HUES48 (cell line): ENCODE results near the gene TMEM255B.

Source experiments
- H3K27ac ChIP-seq: one replicate; pipeline ENCODE4 v1.7.0; 2013; ENCODE audit warnings: low read depth, low read length, inconsistent platforms
- H3K27me3 ChIP-seq: 2 replicates; pipeline ENCODE4 v1.6.1; 2013; ENCODE audit warnings: mild to moderate bottlenecking, low read length; ENCODE audit not compliant: control insufficient read depth, insufficient read depth
- H3K36me3 ChIP-seq: 2 replicates; pipeline ENCODE4 v1.6.1; 2013; ENCODE audit warnings: low read length; ENCODE audit not compliant: control insufficient read depth, insufficient read depth
- H3K4me1 ChIP-seq: 2 replicates; pipeline ENCODE4 v1.6.1; 2013; ENCODE audit warnings: mild to moderate bottlenecking, low read length; ENCODE audit not compliant: control insufficient read depth, insufficient read depth
- H3K4me3 ChIP-seq: 2 replicates; pipeline ENCODE4 v1.5.1; 2013; ENCODE audit warnings: mild to moderate bottlenecking, low read depth, low read length
- H3K9ac ChIP-seq: 2 replicates; pipeline ENCODE4 v1.6.1; 2013; ENCODE audit warnings: mild to moderate bottlenecking, low read depth, low read length, moderate library complexity
- H3K9me3 ChIP-seq: 2 replicates; pipeline ENCODE4 v1.6.1; 2013; ENCODE audit warnings: low read length; ENCODE audit not compliant: control insufficient read depth, insufficient read depth

TMEM255B gene

DNA sequence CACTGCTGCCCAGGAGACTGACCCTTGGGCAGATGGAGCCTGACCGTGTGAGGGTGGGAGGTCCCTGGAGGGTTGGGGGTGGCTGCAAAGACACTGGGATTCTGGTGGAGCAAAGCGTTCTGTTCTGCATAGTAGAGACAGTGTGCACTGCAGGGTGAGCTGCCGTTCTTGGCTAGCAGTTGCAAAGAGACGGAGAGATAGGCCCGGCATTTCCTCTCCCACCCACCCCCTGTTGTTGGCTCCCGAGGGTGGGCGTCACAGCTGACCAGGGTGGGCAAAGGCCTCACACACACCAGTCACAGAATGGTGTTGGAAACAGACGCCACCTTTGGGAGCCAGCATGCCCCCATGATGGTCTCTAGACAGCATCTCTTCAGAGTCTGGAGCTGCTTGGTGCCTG, 11.4 kb downstream of the TMEM255B start:
- Histone ChIP-seq H3K36me3 (no peaks in the 10 kb centered on the region), H3K27ac (no peak overlapping the region), H3K4me3 (no peak overlapping the region)

DNA sequence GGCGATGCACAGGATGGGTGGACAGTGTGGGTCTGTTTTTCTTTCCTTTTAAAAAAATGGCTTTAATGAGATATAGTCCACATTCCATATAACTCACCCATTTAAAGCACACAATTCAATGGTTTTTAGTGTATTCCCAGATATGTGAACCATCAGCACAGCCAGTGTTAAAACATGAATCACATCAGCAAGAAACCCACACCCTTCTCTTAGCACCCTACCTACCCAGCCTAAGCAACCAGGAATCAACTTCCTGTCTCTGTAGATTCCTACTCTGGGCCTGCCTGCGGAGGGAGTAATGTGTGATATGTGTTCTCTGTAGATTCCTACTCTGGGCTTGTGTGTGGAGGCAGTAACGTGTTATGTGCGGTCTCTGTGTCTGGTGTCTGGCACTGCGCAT, 11.9 kb downstream of the TMEM255B start:
- no peaks in the 10 kb centered on the region for H3K36me3 ChIP-seq
- H3K4me3 ChIP-seq: no peak overlapping the region
- no peaks in the 10 kb centered on the region for H3K27me3 ChIP-seq
- no peaks in the 10 kb centered on the region for H3K4me1 ChIP-seq
- no peak overlapping the region for H3K27ac ChIP-seq
- no peaks in the 10 kb centered on the region for H3K9me3 ChIP-seq
- H3K9ac ChIP-seq: no peak overlapping the region

More for the DNA sequence above, 11.4 kb downstream of the TMEM255B start:
- no peak overlapping the region for H3K9ac ChIP-seq
- no peaks in the 10 kb centered on the region for H3K9me3 ChIP-seq
- H3K27me3 ChIP-seq: no peaks in the 10 kb centered on the region
- peaks cover 4% of the 10 kb centered on the region; the same call in 1 of the 2 replicates for H3K4me1 ChIP-seq

DNA sequence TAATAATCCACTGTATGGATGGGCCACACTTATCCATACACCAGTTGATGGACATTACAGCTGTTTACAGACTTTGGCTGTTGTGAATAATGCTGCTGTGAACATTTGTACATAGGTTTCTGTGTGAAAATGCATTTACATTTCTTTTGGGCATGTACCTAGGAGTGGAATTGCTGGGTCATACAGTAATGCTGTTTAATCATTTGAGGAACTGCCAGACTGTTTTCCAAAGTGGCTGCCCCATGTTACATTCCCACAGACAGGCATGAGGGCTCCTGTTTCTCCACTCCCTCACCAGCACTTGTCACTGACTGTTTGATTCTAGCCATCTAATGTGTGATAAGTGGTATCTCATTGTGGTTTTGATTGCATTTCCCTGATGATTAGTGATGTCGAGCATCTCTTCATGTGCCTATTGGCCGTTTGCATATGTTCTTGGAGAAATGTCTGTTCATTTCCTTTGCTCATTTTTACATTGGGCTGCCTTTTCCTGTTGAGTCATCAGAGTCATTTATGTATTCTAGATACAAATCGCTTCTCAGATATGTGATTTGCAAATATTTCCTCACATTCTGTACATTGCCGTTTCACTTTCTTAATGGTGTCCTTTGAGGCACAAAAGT, 12.8 kb downstream of the TMEM255B start:
- no peaks in the 10 kb centered on the region for H3K4me1 ChIP-seq
- H3K4me3 ChIP-seq: no peak overlapping the region
- no peaks in the 10 kb centered on the region for H3K36me3 ChIP-seq
- no peak overlapping the region for H3K9ac ChIP-seq
- H3K27me3 ChIP-seq: no peaks in the 10 kb centered on the region
- no peak overlapping the region for H3K27ac ChIP-seq
- no peaks in the 10 kb centered on the region for H3K9me3 ChIP-seq

DNA sequence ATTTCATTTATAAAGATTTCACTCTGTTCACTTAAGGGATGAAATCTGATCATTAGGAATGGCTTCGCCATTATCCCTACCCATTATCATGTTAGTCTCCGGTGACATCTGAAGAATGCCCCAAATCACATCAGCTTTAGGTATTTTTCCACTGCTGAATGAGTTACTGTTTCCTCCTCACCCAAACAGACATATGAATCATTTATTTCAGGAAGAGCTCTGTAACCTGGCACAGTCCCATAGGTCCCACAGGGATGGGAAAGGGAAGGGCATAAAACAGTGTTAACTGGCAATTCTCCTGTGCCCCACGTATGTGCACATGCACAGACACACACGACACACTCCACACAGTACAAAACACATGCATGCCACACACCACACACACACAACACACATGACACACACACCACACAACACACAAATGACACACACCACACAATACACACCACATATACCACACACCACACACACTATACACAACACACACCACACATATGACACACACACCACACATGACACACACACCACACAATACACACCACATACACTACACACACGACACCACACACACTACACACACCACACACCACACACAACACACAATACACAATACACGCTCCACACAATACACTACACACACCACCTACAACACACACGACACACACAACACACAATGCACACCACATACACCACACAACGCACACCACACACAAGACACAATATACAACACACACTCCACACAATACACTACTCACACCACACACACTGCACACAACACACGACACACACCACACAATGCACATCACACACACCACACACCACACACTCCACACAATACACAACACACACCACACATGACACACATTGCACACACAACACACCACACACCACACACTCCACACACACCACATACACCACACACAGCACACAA, 15.4 kb downstream of the TMEM255B start:
- no peaks in the 10 kb centered on the region for H3K27me3 ChIP-seq
- no peaks in the 10 kb centered on the region for H3K9me3 ChIP-seq
- no peaks in the 10 kb centered on the region for H3K4me1 ChIP-seq

DNA sequence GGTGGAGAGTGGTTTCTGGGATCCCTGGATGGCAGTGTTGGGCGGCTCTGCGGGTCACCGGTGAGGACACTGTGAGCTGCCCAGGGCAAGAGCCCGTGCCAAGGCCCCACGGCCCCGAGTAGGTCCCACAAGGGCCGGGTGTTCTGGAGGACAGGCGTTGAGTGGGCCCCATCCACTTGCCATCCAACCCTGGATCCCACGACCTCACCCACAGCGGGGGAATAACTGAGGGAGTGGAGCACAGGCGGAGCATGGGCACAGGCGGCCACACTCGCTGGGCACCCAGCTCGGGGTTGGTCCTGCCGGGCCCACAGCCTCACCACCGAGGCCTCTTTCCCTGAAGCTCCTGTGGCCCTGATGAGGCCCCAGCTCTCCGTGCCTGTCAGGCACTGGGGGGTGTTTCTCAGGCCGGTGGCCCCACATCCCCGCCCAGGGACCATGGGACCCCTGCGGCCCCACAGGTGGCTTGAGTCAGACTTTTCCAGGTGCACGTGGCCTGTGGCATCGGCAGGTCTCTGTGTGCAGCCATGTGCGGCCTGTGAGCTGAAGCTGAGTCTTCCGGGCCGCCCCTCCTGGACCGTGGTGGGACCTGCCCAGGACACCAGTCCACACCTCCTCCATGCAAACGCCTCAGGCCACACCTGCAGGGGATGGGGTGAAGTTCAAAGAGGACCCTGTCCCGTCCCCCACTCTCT, 16.6 kb downstream of the TMEM255B start:
- H3K27ac ChIP-seq: no peak overlapping the region
- H3K9me3 ChIP-seq: no peaks in the 10 kb centered on the region
- H3K27me3 ChIP-seq: no peaks in the 10 kb centered on the region
- no peak overlapping the region for H3K4me3 ChIP-seq
- H3K4me1 ChIP-seq: no peaks in the 10 kb centered on the region
- H3K36me3 ChIP-seq: no peaks in the 10 kb centered on the region
- no peak overlapping the region for H3K9ac ChIP-seq

More for the DNA sequence above, 15.4 kb downstream of the TMEM255B start:
- no peak overlapping the region for H3K4me3 ChIP-seq
- H3K36me3 ChIP-seq: no peaks in the 10 kb centered on the region
- no peak overlapping the region for H3K9ac ChIP-seq
- H3K27ac ChIP-seq: no peak overlapping the region

DNA sequence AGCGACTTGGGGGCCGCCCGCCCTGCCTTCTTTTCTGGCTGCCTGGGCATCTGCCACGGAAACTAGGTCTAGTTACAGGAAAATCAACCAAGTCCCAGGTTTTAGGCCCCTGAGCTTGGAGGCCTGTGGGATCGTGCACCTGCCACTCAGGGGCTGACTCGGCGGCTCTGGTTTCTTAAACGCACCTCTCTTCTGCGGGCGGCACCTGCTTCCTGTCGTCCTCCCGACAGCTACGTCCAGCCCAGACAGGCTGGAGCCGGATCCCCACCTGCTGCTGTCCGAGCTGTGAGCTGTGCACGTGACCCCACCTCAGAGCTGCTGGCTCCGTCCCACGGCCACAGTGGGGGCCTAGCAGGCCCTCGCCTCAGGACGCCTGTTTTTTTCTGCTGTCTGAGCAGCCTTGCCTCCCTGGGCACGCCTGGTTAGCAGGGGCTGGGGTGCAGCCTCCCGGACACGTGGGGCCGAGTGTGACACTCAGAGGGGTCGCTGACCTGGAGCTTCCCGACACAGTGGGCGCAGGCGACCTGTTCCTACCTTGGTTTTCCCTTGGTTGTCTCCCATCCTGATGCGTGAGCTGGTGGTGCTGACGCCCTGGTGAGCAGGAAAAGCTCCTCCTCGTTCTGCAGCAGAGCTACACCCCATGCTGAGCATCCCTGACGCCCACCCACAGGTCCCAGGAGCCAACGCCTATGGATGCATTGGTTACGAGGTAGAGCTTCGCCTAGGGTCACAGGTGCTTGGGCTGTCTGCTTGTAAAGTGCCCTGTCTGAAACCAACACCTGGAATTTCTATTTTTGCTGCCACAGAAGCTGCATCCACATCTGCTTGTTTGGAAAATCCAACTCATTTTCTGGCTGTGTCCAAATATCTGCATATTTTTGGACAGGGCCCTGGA, 17.5 kb downstream of the TMEM255B start:
- Histone ChIP-seq H3K27ac (no peak overlapping the region), H3K27me3 (no peaks in the 10 kb centered on the region), H3K36me3 (no peaks in the 10 kb centered on the region), H3K4me1 (no peaks in the 10 kb centered on the region), H3K4me3 (no peak overlapping the region), H3K9me3 (no peaks in the 10 kb centered on the region), H3K9ac (no peak overlapping the region)

DNA sequence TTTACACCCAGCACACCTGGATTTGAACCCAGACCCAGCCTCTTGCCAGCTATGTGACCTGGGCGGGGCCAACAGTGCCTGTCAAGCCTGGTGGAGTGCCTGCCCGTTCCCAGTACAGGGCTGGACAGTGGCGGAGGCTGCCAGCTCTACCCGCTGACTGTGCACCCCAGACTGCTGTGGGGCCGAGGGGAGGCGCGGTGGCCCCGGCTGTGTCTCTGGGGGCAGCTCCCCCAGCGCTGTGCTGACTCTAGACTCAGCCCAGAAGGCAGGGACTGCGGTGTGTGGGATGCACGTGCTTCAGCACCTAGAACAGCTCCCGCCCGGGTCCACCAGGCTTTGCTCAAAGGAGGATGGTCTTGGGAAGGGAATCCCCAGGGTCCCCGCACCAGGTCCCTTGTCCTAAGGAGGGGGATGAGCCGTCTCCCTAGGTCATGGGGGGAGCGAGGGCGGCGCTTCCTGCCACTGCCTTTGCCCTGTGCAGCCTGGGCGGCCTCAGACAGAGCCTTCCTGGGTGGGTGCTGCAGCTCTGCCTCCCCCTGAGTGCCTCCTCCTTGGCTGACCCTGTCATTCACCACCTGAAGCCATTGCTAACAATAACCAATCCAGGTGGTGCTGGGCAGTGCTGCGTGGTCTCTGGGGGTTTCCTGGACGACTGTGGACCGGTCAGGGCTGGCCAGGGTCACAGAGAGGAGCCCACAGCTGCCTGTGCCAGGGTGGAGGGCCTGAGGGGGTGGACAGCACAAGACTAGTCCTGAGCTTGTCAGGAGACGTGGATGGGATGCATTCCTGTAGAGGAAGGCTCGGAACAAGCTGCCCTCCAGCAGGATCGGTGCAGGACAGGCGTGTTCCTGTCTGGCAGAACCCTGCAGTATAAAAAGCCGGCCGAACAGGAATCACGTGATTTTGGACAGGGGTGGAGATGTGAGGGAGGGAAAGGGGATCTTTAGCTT, 18.6 kb downstream of the TMEM255B start:
- H3K9me3 ChIP-seq: no peaks in the 10 kb centered on the region
- no peaks in the 10 kb centered on the region for H3K36me3 ChIP-seq
- H3K4me3 ChIP-seq: no peak overlapping the region
- H3K9ac ChIP-seq: no peak overlapping the region
- H3K27ac ChIP-seq: no peak overlapping the region
- peaks cover 3% of the 10 kb centered on the region; the same call in 1 of the 2 replicates for H3K4me1 ChIP-seq
- no peaks in the 10 kb centered on the region for H3K27me3 ChIP-seq

DNA sequence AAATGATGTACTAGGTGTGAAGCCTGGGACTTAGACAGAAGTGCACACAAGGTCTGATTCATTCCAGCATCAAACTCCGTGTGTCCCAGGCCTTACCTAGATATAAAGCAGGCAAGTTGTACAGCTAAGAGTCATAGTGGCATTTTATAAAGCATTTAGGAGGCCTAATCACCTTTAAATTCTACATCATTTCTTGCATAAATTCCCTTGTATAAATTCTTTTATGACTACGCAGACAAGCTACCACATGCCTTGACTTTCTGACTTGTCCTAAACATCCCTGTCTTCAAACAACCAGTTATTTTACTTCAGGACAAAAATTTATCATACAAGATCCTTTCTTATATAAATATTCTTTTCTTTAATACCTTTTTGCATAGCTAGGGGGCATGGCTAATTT, 22.5 kb downstream of the TMEM255B start:
- Histone ChIP-seq H3K9me3 (0 out of 2 replicates have a peak, but pooled peaks cover 2% of the 10 kb centered on the region), H3K9ac (no peak overlapping the region), H3K4me3 (no peak overlapping the region), H3K36me3 (no peaks in the 10 kb centered on the region), H3K4me1 (peaks cover 4% of the 10 kb centered on the region; the same call in 1 of the 2 replicates), H3K27ac (no peak overlapping the region), H3K27me3 (no peaks in the 10 kb centered on the region)

DNA sequence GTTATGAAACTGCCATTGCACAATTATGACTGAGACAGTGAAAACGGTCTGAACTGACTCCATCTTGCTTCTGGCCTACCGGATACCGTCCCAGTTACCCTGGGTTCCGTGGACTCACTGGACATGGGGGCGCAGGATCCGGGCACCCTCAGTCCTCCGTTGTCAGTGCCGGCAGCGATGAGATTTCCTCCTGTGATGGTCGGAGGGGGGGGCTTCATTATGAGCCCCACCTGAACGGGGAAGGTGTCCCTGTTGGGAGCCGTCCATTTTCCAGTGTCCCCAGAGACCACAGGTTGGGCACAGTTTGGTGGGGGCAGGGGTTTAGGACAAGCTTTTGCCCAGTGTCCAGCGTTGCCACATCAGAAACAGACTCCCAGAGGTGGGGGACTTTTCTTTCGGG, 23.4 kb downstream of the TMEM255B start:
- no peak overlapping the region for H3K4me3 ChIP-seq
- no peaks in the 10 kb centered on the region for H3K27me3 ChIP-seq
- H3K9me3 ChIP-seq: 0 out of 2 replicates have a peak, but pooled peaks cover 2% of the 10 kb centered on the region
- H3K9ac ChIP-seq: no peak overlapping the region
- no peak overlapping the region for H3K27ac ChIP-seq
- peaks cover 4% of the 10 kb centered on the region; the same call in 1 of the 2 replicates for H3K4me1 ChIP-seq
- no peaks in the 10 kb centered on the region for H3K36me3 ChIP-seq
